Nephron progenitor cell (in vitro differentiated cells): ENCODE data around the gene DBT.
A peak's percentile ranks its signal among the peaks of the same experiment; 100 is the strongest.
"Not testable (repeated sequence)": the region's sequence is repeated elsewhere in the genome, so short reads cannot be mapped to it uniquely, and the experiment has no call there.

Experiments
- DNase-seq: peaks from one replicate; pipeline ENCODE4 v3.0.0; 2021
- H3K27ac Mint-ChIP-seq: 2 replicates; pipeline ENCODE4 v1.8.0; 2021; ENCODE audit warnings: mild to moderate bottlenecking, moderate library complexity, mixed read lengths
- H3K27me3 Mint-ChIP-seq: 2 replicates; pipeline ENCODE4 v1.8.0; 2021; ENCODE audit warnings: mild to moderate bottlenecking, low read depth, mixed read lengths; ENCODE audit not compliant: poor library complexity
- H3K36me3 Mint-ChIP-seq: 2 replicates; pipeline ENCODE4 v1.8.0; 2021; ENCODE audit warnings: low read depth, mixed read lengths
- H3K4me1 Mint-ChIP-seq: 2 replicates; pipeline ENCODE4 v1.8.0; 2021; ENCODE audit warnings: mixed read lengths
- H3K4me3 Mint-ChIP-seq: 2 replicates; pipeline ENCODE4 v1.8.0; 2021; ENCODE audit warnings: mild to moderate bottlenecking, moderate library complexity, mixed read lengths
- H3K9me3 Mint-ChIP-seq: 2 replicates; pipeline ENCODE4 v1.8.0; 2021; ENCODE audit warnings: mild to moderate bottlenecking, moderate library complexity, mixed read lengths
- CTCF ChIP-seq: fragments of 200-600 bp; sonication (generic); IDR thresholded peaks from 2 replicates; pipeline ENCODE4 v1.5.0; 2021; ENCODE audit warnings: antibody characterized with exemption

DBT gene

DNA sequence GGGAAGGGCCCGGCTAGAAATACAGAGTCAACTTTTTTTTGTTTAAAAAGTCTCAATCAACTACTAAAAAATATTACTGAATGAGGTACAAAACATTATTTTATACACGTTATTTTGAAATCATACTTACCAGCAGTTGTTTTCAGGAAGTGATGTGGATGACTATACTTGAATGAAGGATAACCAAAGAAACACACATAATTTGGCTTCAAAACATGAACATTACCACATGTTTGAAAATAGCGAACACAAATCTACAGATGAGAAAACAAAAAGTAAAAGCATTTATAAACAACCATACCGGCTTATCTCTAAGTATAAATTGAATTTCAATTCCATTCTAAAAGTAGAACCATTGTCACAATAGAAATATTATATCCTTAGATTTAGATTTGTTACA, 9.0 kb downstream of the DBT start:
- no peak overlapping the region for H3K27ac Mint-ChIP-seq
- no peak for DNase-seq
- peaks cover 33% of the 10 kb centered on the region for H3K36me3 Mint-ChIP-seq
- TF ChIP-seq CTCF: no peak
- no peaks in the 10 kb centered on the region for H3K4me1 Mint-ChIP-seq
- no peak overlapping the region for H3K4me3 Mint-ChIP-seq
- H3K9me3 Mint-ChIP-seq: no peaks in the 10 kb centered on the region
- no peaks in the 10 kb centered on the region for H3K27me3 Mint-ChIP-seq

GRCh38 chr1:100239961-100240360, 9.7 kb downstream of the DBT start:
- no peak for TF ChIP-seq CTCF
- Mint-ChIP-seq H3K4me3 (no peak overlapping the region), H3K27me3 (no peaks in the 10 kb centered on the region), H3K4me1 (no peaks in the 10 kb centered on the region), H3K9me3 (no peaks in the 10 kb centered on the region), H3K36me3 (peaks cover 33% of the 10 kb centered on the region), H3K27ac (no peak overlapping the region)
- DNase-seq: no peak

GRCh38 chr1:100237091-100237490, 12.5 kb downstream of the DBT start:
- Mint-ChIP-seq H3K36me3 (peaks cover 53% of the 10 kb centered on the region), H3K27ac (peak overlapping the region; percentile 50), H3K4me1 (no peaks in the 10 kb centered on the region), H3K27me3 (no peaks in the 10 kb centered on the region), H3K9me3 (no peaks in the 10 kb centered on the region), H3K4me3 (no peak overlapping the region)
- TF ChIP-seq CTCF: no peak
- DNase-seq: no peak

DNA sequence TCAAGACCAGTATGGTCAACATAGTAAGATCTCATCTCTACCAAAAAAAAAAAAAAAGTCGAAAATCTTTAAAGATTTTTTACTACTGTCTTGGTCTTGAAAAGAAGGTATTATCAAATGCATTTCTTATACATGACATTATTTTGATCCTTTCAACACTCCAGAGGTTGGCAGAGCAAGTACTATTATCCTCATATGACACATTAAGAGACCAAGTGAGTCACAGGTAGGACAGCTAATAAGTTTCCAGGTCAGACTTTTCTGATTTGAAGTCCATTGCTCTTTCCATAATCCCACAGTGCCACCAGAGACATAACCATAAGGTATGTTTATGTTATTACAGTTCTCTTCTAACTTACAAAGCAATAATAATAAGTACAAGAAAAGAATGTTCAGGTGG, 15.2 kb downstream of the DBT start:
- no peak overlapping the region for H3K4me3 Mint-ChIP-seq
- H3K36me3 Mint-ChIP-seq: peaks cover 62% of the 10 kb centered on the region
- no peaks in the 10 kb centered on the region for H3K27me3 Mint-ChIP-seq
- DNase-seq: no peak
- H3K4me1 Mint-ChIP-seq: no peaks in the 10 kb centered on the region
- H3K27ac Mint-ChIP-seq: no peak overlapping the region
- H3K9me3 Mint-ChIP-seq: no peaks in the 10 kb centered on the region
- no peak for TF ChIP-seq CTCF

GRCh38 chr1:100233566-100233965, 16.1 kb downstream of the DBT start:
- not testable (repeated sequence) for H3K27ac Mint-ChIP-seq, H3K9me3 Mint-ChIP-seq, DNase-seq, H3K27me3 Mint-ChIP-seq, H3K4me1 Mint-ChIP-seq, H3K4me3 Mint-ChIP-seq
- H3K36me3 Mint-ChIP-seq: peaks cover 54% of the 10 kb centered on the region

DNA sequence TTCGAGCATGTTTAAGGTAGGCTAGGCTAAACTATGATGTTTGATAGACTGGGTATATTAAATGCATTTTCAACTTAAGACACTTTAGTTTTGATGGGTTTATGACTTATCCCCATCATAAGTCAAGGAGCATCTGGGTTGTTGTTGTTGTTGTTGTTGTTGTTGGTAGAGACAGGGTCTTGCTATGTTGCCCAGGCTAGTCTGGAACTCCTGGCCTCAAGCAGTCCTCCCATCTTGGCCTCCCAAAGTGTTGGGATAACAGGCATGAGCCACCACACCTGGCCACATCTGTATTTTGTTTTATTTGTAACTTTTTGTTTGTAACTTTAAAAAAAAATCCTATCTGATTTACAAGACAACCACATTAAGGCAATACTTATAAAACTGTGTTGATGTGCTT, 17.5 kb downstream of the DBT start:
- H3K9me3 Mint-ChIP-seq: no peaks in the 10 kb centered on the region
- H3K27me3 Mint-ChIP-seq: no peaks in the 10 kb centered on the region
- no peaks in the 10 kb centered on the region for H3K4me1 Mint-ChIP-seq
- H3K27ac Mint-ChIP-seq: no peak overlapping the region
- no peak for TF ChIP-seq CTCF
- no peak overlapping the region for H3K4me3 Mint-ChIP-seq
- peaks cover 51% of the 10 kb centered on the region for H3K36me3 Mint-ChIP-seq
- no peak for DNase-seq
